H54 (cell line): Measurements from ENCODE around the gene ZSCAN26.
"Not testable (repeated sequence)": the region's sequence is repeated elsewhere in the genome, so short reads cannot be mapped to it uniquely, and the experiment has no call there.

Source experiments
- DNase-seq: peaks from one replicate; pipeline ENCODE4 v3.0.0; 2011; ENCODE audit warnings: low spot score, mixed read lengths; ENCODE audit not compliant: insufficient read length
- FAIRE-seq: peaks from 3 replicates; lab custom pipeline; 2011; peaks lifted over from hg19 to GRCh38; lab: Jason Lieb, UNC
- POLR2A ChIP-seq: IDR thresholded peaks from 2 replicates; pipeline ENCODE4 v1.6.1; 2011; ENCODE audit warnings: low read depth, mild to moderate bottlenecking, low read length

Gene ZSCAN26

GRCh38 chr6:28269492-28269891 is 2.5 kb downstream of the ZSCAN26 start:
- no peak for TF ChIP-seq POLR2A
- DNase-seq (peak; percentile 51), FAIRE-seq (peak; percentile 97)

- no peak for TF ChIP-seq POLR2A
- DNase-seq (no peak), FAIRE-seq (no peak)
Observed at GRCh38 chr6:28274888-28275287, 7.9 kb downstream of the ZSCAN26 start.

- no peak for TF ChIP-seq POLR2A
- no peak for FAIRE-seq
- no peak for DNase-seq
Observed at GRCh38 chr6:28277746-28278145, 10.8 kb downstream of the ZSCAN26 start.

- FAIRE-seq (no peak), DNase-seq (no peak)
- TF ChIP-seq POLR2A: no peak
Observed at GRCh38 chr6:28280595-28281287, 13.8 kb downstream of the ZSCAN26 start.

- FAIRE-seq: no peak
Observed at GRCh38 chr6:28281288-28282064, 14.5 kb downstream of the ZSCAN26 start, which contains the start of gene PGBD1. Gene PGBD1, plus strand, starts transcription at chr6:28281572. Its CDS starts 2,242 bp downstream, at chr6:28283814.

GRCh38 chr6:28282926-28283325 is 16.0 kb downstream of the ZSCAN26 start:
- no peak for DNase-seq
- TF ChIP-seq POLR2A: no peak
- FAIRE-seq: no peak

More at GRCh38 chr6:28281288-28282064, 14.5 kb downstream of the ZSCAN26 start, which contains the start of gene PGBD1:
- peak; percentile 57 for TF ChIP-seq POLR2A
- peak; percentile 68 for DNase-seq

- FAIRE-seq (no peak), DNase-seq (no peak)
- TF ChIP-seq POLR2A: no peak
Observed at GRCh38 chr6:28291573-28291972, 24.6 kb downstream of the ZSCAN26 start.

GRCh38 chr6:28295326-28295725 is 28.4 kb downstream of the ZSCAN26 start:
- TF ChIP-seq POLR2A: no peak
- no peak for FAIRE-seq
- DNase-seq: no peak

GRCh38 chr6:28296520-28297060 is 29.6 kb downstream of the ZSCAN26 start:
- no peak for DNase-seq
- no peak for FAIRE-seq
- no peak for TF ChIP-seq POLR2A

- no peak for FAIRE-seq
- no peak for TF ChIP-seq POLR2A
- DNase-seq: no peak
Observed at GRCh38 chr6:28303570-28303969, 36.6 kb downstream of the ZSCAN26 start.

- DNase-seq: not testable (repeated sequence)
- FAIRE-seq: peak; percentile 11
Observed at GRCh38 chr6:28306363-28306762, 39.4 kb downstream of the ZSCAN26 start.

GRCh38 chr6:28311139-28311823 is 44.3 kb downstream of the ZSCAN26 start:
- FAIRE-seq (no peak), DNase-seq (no peak)
- no peak for TF ChIP-seq POLR2A

- DNase-seq (no peak), FAIRE-seq (no peak)
- no peak for TF ChIP-seq POLR2A
Observed at GRCh38 chr6:28312939-28313338, 46.0 kb downstream of the ZSCAN26 start.

GRCh38 chr6:28315628-28316027 is 48.7 kb downstream of the ZSCAN26 start:
- TF ChIP-seq POLR2A: no peak
- FAIRE-seq (no peak), DNase-seq (no peak)

GRCh38 chr6:28317866-28318265 is 50.9 kb downstream of the ZSCAN26 start:
- peak; percentile 41 for FAIRE-seq
- not testable (repeated sequence) for DNase-seq
